ENCODE results near the gene IFITM5.
A peak's percentile ranks its signal among the peaks of the same experiment; 100 is the strongest.
"Not testable (repeated sequence)": the region's sequence is repeated elsewhere in the genome, so short reads cannot be mapped to it uniquely, and the experiment has no call there.

The IFITM5 gene

GRCh38 chr11:282171-282570, 17.2 kb downstream of the IFITM5 start:
- DNase-seq: no peak

- DNase-seq: no peak
These were observed 17.7 kb downstream of the IFITM5 start for GRCh38 chr11:281486-282161.

GRCh38 chr11:280706-281485, 18.4 kb downstream of the IFITM5 start:
- no peak for DNase-seq

- DNase-seq: no peak
These were observed 19.2 kb downstream of the IFITM5 start for GRCh38 chr11:279966-280705.

GRCh38 chr11:279040-279965, 20.0 kb downstream of the IFITM5 start:
- DNase-seq: no peak

- DNase-seq: no peak
These were observed 21.1 kb downstream of the IFITM5 start, which contains the start of gene NLRP6 for GRCh38 chr11:278001-278951. TSS of gene NLRP6 (plus strand) at chr11:278407. CDS start at chr11:278570, 163 bp downstream.

GRCh38 chr11:276219-276618, 23.1 kb downstream of the IFITM5 start:
- DNase-seq: no peak

GRCh38 chr11:272931-273198, 26.5 kb downstream of the IFITM5 start:
- DNase-seq: no peak

GRCh38 chr11:272195-272930, 27.0 kb downstream of the IFITM5 start:
- no peak for DNase-seq

- no peak for DNase-seq
These were observed 28.0 kb downstream of the IFITM5 start for GRCh38 chr11:271319-271715.

- DNase-seq: no peak
These were observed 28.6 kb downstream of the IFITM5 start for GRCh38 chr11:270451-271318.

- no peak for DNase-seq
These were observed 30.0 kb downstream of the IFITM5 start for GRCh38 chr11:269146-269890.

- DNase-seq: not testable (repeated sequence)
These were observed 30.6 kb downstream of the IFITM5 start for GRCh38 chr11:268716-269145.

- DNase-seq: peak; percentile 64
These were observed 31.8 kb downstream of the IFITM5 start for GRCh38 chr11:267491-267994.

GRCh38 chr11:266676-267439, 32.5 kb downstream of the IFITM5 start:
- no peak for DNase-seq

GRCh38 chr11:261624-262023, 37.7 kb downstream of the IFITM5 start:
- no peak for DNase-seq

- no peak for DNase-seq
These were observed 39.9 kb downstream of the IFITM5 start for GRCh38 chr11:259413-259812.

Data from effector CD8-positive, alpha-beta T cell (primary cell).